ENCODE measurements around the gene MYLK.

MYLK gene

GRCh38 chr3:123587401-123587800 lies 296.7 kb downstream of the MYLK start:
- DNase-seq (ENCODE audit: low spot score) = no peak

GRCh38 chr3:123586968-123587367 lies 297.2 kb downstream of the MYLK start:
- no peak for DNase-seq (ENCODE audit: low spot score)

GRCh38 chr3:123586131-123586530 lies 298.0 kb downstream of the MYLK start:
- peak; percentile 58 for DNase-seq (ENCODE audit: low spot score)

- peak; percentile 98 for DNase-seq (ENCODE audit: low spot score)
Measured at GRCh38 chr3:123584988-123585937, 298.9 kb downstream of the MYLK start, which contains the start of gene HACD2. HACD2 (minus strand) TSS chr3:123585053; CDS start chr3:123585027, 26 bp downstream.

- DNase-seq (ENCODE audit: low spot score) = peak; percentile 59
Measured at GRCh38 chr3:123584284-123584987, 299.7 kb downstream of the MYLK start.

GRCh38 chr3:123583561-123583960 lies 300.6 kb downstream of the MYLK start:
- no peak for DNase-seq (ENCODE audit: low spot score)

- DNase-seq (ENCODE audit: low spot score) = no peak
Measured at GRCh38 chr3:123582315-123582714, 301.8 kb downstream of the MYLK start.

GRCh38 chr3:123576122-123576521 lies 308.0 kb downstream of the MYLK start:
- no peak for DNase-seq (ENCODE audit: low spot score)

GRCh38 chr3:123571973-123572365 lies 312.2 kb downstream of the MYLK start:
- DNase-seq (ENCODE audit: low spot score) = no peak

GRCh38 chr3:123571264-123571972 lies 312.7 kb downstream of the MYLK start:
- no peak for DNase-seq (ENCODE audit: low spot score)

GRCh38 chr3:123568875-123569274 lies 315.3 kb downstream of the MYLK start:
- DNase-seq (ENCODE audit: low spot score) = no peak

- DNase-seq (ENCODE audit: low spot score) = peak; percentile 79
Measured at GRCh38 chr3:123568034-123568433, 316.1 kb downstream of the MYLK start.

- no peak for DNase-seq (ENCODE audit: low spot score)
Measured at GRCh38 chr3:123564056-123564455, 320.1 kb downstream of the MYLK start.

GRCh38 chr3:123562547-123562946 lies 321.6 kb downstream of the MYLK start:
- DNase-seq (ENCODE audit: low spot score) = no peak

GRCh38 chr3:123561188-123561587 lies 322.9 kb downstream of the MYLK start:
- no peak for DNase-seq (ENCODE audit: low spot score)

All from Ammon's horn (tissue), 1 donor.